ENCODE measurements around the gene INMT. TPM values are rescaled to one million over a fixed set of nuclear protein-coding genes. Genes with fewer than 3 reads are reported as not detected.

The INMT gene
- total and polyA plus RNA-seq, 2 donors from 2014 or later: 34.5 to 44.8 TPM

DNA sequence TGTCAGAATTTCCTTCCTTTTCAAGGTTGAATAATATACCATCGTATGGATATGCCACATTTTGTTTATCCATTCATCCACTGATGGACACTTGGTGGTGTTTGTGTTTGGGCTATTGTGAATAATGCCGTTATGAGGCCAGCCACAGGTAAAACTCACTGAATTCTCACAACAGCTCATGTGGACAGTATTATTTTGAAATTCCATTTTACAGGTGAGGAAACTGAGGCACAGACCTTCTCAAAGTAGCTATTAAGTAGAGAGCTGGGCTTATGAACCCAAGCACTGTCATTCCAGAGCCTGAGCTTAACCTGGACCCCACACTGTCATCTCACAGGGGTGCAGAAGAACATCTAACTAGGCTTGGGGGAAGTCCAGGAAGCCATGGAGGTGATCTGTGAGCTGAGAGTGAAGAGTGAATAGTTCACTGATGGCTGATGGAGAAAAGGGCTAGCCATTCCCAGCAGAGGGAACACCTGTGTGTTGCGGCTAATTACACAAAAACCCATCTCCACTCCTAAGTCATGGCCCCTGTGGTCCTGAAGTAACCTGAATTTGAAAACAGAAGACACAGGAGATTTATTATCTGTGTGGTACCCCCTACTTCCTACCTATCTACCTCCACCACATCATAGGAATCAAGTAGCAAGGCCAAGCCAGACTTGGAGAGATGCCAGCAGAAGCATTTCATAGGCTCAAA is 8.7 kb downstream of the INMT start:
- H3K4me1 ChIP-seq (ENCODE audit: control insufficient read depth in 2 of 3, insufficient read depth in 2 of 3, low read depth in 1 of 3, low read length in 3 of 3): peaks cover 2 to 30% (median 29%) of the 10 kb centered on the region in 3 donors

DNA sequence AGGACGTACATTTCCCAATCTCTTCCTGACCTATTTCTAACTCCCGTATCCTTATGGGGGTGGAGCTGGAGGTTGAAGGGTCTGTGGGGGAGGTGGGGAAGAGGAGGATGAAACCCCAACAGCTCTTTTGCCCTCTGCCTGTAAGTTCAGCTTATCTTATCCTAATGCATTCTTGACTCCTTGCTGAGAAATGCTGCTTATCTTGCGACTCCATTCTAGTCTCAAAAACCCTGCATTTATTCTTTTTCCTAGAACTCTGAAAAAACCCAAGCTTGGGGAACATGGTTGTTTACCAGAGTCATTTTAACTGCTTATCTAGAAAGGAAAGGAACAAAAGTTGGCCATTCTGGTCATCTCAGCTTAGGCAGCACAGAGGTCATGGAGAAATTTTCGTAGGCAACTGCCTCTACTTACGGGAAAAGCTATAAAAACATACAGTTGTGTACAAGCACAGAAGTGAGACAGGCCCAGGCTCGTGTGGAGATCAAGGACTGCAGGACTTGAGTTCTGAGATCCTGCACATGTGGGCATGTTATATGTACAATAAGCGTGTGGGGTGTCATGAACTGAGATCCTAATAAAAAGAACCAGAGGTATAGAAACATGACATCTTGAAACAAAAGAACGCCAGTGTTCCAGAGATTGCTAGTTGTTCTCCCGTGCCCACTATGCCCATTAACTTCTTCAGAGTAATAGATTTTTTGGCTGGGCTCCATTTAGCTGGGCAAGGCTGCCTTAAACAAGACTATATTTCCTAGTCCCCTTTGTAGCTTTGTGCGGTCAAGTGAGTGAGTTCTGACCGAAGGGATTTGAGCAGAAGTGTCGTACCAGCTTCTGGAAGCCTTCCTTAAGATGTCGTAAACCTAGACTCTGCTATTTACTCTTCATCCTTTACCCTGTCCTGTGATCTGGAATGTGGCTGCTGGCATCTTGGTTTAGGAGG is 9.6 kb downstream of the INMT start:
- no peak for FAIRE-seq
- TF ChIP-seq, protein P1, sequence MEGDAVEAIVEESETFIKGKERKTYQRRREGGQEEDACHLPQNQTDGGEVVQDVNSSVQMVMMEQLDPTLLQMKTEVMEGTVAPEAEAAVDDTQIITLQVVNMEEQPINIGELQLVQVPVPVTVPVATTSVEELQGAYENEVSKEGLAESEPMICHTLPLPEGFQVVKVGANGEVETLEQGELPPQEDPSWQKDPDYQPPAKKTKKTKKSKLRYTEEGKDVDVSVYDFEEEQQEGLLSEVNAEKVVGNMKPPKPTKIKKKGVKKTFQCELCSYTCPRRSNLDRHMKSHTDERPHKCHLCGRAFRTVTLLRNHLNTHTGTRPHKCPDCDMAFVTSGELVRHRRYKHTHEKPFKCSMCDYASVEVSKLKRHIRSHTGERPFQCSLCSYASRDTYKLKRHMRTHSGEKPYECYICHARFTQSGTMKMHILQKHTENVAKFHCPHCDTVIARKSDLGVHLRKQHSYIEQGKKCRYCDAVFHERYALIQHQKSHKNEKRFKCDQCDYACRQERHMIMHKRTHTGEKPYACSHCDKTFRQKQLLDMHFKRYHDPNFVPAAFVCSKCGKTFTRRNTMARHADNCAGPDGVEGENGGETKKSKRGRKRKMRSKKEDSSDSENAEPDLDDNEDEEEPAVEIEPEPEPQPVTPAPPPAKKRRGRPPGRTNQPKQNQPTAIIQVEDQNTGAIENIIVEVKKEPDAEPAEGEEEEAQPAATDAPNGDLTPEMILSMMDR (IDR thresholded peaks at IDR 0.05; ENCODE audit: borderline replicate concordance, extremely low read depth, insufficient read depth): no peak
- H3K4me1 ChIP-seq (ENCODE audit: control insufficient read depth in 2 of 3, insufficient read depth in 2 of 3, low read depth in 1 of 3, low read length in 3 of 3): peaks cover 2 to 34% (median 31%) of the 10 kb centered on the region in 3 donors
- H3K36me3 ChIP-seq (ENCODE audit: control insufficient read depth in 2 of 3, insufficient read depth in 3 of 3, low read length in 3 of 3): no peaks in the 10 kb centered on the region
- no peaks in the 10 kb centered on the region for H3K9me3 ChIP-seq (ENCODE audit: control insufficient read depth in 2 of 3, insufficient read depth in 1 of 3, low read length in 3 of 3)
- H3K27me3 ChIP-seq (ENCODE audit: control insufficient read depth, insufficient read depth, low read length): no peaks in the 10 kb centered on the region
- H3K9ac ChIP-seq (ENCODE audit: low read length in 3 of 3): no peak overlapping the region
- no peak for DNase-seq
- H3K27ac ChIP-seq (ENCODE audit: low read depth in 2 of 2, low read length in 2 of 2): peak overlapping the region in 1 of 2 donors; percentile 66
- no peak overlapping the region for H3K4me3 ChIP-seq (ENCODE audit: low read length in 3 of 3)
- intact Hi-C loops (cut with DNase I): no loop called here

More for the DNA sequence above, 8.7 kb downstream of the INMT start:
- TF ChIP-seq, protein P1 (IDR thresholded peaks at IDR 0.05; ENCODE audit: borderline replicate concordance, extremely low read depth, insufficient read depth): no peak
- Histone ChIP-seq H3K4me3 (ENCODE audit: low read length in 3 of 3) (no peak overlapping the region), H3K27me3 (ENCODE audit: control insufficient read depth, insufficient read depth, low read length) (no peaks in the 10 kb centered on the region), H3K9ac (ENCODE audit: low read length in 3 of 3) (no peak overlapping the region), H3K27ac (ENCODE audit: low read depth in 2 of 2, low read length in 2 of 2) (no peak overlapping the region), H3K36me3 (ENCODE audit: control insufficient read depth in 2 of 3, insufficient read depth in 3 of 3, low read length in 3 of 3) (no peaks in the 10 kb centered on the region), H3K9me3 (ENCODE audit: control insufficient read depth in 2 of 3, insufficient read depth in 1 of 3, low read length in 3 of 3) (no peaks in the 10 kb centered on the region)
- DNase-seq (no peak), FAIRE-seq (no peak)
- intact Hi-C loops (cut with DNase I): no loop called here

DNA sequence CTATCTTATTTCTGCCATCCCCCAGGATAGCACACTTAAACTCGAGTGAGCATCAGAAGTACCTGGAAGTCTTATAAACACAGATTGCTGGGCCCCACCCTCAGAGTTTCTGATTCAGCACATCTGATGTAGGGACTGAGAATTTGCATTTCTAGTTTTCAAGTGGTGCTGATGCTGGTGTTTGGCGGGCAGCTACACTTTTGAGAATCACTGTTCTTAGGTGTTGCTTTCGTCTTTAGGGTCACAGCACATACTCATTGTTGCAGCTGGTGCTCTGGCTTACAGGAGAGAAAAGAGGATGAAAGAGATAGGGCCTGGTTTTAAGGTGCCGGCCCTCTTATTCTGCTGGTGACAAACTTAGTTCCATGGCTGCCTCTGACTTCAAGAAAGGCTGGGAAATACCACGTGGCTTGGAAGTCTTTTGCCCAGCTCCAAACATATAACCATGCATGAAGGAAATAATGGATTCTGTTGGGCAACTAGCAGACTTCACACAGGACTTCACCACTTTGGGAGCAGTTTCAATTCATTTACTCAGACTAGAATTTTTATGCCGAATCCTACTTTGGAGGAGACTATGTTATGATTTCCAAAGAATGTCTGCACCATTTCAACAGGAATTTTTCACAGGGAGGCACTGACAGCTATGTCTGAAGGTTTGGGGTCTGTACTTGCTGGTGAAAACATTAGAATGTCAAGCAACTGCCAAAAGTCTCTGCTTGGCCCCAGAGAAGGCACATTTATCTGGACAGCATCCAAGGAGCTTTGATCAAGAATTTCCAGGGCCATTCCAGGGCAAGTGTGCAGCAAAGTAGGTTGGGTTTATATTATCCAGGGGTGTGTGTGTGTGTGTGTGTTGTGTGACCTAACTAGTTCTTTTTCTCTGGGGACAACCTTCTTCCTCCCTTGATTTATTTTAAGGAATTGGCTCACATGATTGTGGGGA is 12.4 kb downstream of the INMT start:
- Histone ChIP-seq H3K36me3 (ENCODE audit: control insufficient read depth in 2 of 3, insufficient read depth in 3 of 3, low read length in 3 of 3) (no peaks in the 10 kb centered on the region), H3K4me1 (ENCODE audit: control insufficient read depth in 2 of 3, insufficient read depth in 2 of 3, low read depth in 1 of 3, low read length in 3 of 3) (peaks cover 2 to 31% (median 26%) of the 10 kb centered on the region in 3 donors), H3K27me3 (ENCODE audit: control insufficient read depth, insufficient read depth, low read length) (no peaks in the 10 kb centered on the region), H3K9me3 (ENCODE audit: control insufficient read depth in 2 of 3, insufficient read depth in 1 of 3, low read length in 3 of 3) (no peaks in the 10 kb centered on the region), H3K9ac (ENCODE audit: low read length in 3 of 3) (no peak overlapping the region), H3K27ac (ENCODE audit: low read depth in 2 of 2, low read length in 2 of 2) (peak overlapping the region; percentile 33 to 62), H3K4me3 (ENCODE audit: low read length in 3 of 3) (no peak overlapping the region)
- FAIRE-seq: peak; percentile 72
- peak in 1 of 5 donors; percentile 71 for DNase-seq
- intact Hi-C loops (cut with DNase I): no loop called here
- TF ChIP-seq, protein P1 (IDR thresholded peaks at IDR 0.05; ENCODE audit: borderline replicate concordance, extremely low read depth, insufficient read depth): no peak
